Activated CD8-positive, alpha-beta memory T cell treated with anti-CD3 and anti-CD28 coated beads, Interleukin-2, amount 50 U/mL, for 4 hours (primary cell): ENCODE measurements around the gene PHLPP1.

Experiments
- DNase-seq: peaks from one replicate; pipeline ENCODE4 v3.0.0-alpha.2; 2020

Gene PHLPP1

DNA sequence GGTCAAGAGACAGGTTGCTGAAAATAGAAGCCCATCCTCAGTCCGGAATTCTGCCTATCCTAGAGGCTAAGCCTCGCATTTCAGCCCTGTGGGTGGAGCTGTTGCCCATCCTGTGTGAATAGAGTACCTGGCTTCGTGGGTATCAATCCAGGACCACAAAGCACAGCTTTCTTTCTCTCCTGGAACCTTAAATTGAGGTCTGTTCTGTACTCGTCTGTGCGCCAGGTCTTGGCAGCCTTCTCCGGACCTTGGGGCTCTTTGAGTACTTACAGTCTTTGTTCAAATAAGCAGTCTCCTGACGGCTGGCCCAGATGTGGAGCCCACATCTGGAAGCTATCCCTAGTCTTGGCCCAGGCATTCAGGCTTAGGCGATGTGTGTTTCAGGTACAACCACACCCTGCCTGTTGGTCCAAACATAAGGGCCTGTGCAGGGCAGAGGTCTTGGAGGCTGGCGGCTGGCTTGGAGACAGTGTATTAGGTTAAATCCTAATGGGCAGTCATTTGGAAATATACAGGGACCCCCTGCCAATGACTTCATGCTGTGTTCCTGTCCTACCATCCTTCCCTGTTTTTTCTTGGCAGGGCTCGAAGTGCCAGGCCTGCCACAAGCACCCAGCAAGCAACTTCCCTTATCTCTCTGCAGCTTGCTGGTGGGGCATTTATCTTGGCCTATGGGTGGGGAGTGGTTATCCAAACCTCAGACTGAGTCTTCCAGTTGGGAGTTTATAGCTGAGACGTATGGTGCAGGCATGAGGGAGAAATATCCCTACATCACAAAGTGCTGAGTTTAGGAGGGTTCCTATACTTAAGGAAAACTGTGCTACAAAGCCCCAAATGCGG, 310.1 kb downstream of the PHLPP1 start:
- no peak for DNase-seq

GRCh38 chr18:63028380-63028779, 313.0 kb downstream of the PHLPP1 start:
- DNase-seq: no peak
